Stimulated activated CD4-positive, alpha-beta T cell treated with anti-CD3 and anti-CD28 coated beads, TNF-alpha, amount 100 ng/mL, for 48 hours (primary cell): ENCODE measurements around the gene VPS26B.
"Not testable (repeated sequence)": the region's sequence is repeated elsewhere in the genome, so short reads cannot be mapped to it uniquely, and the experiment has no call there.

ENCODE experiments used
- DNase-seq, 3 donors: peaks; one replicate each; pipeline ENCODE4 v3.0.0-alpha.2; 2020; ENCODE audit warnings: low read depth in 3 of 3

VPS26B gene

GRCh38 chr11:134258577-134258976 is 34.1 kb downstream of the VPS26B start:
- no peak for DNase-seq

GRCh38 chr11:134260503-134260902 is 36.0 kb downstream of the VPS26B start:
- DNase-seq: no peak

- no peak for DNase-seq
These were observed 36.5 kb downstream of the VPS26B start for GRCh38 chr11:134260983-134261382.

GRCh38 chr11:134261626-134262488 is 37.4 kb downstream of the VPS26B start:
- DNase-seq: no peak

GRCh38 chr11:134264966-134265764 is 40.7 kb downstream of the VPS26B start:
- no peak for DNase-seq

GRCh38 chr11:134266440-134266839 is 42.0 kb downstream of the VPS26B start:
- DNase-seq: no peak

- no peak for DNase-seq
These were observed 42.4 kb downstream of the VPS26B start for GRCh38 chr11:134266841-134267251.

GRCh38 chr11:134267461-134267860 is 43.0 kb downstream of the VPS26B start:
- DNase-seq: no peak

- DNase-seq: no peak
These were observed 43.5 kb downstream of the VPS26B start for GRCh38 chr11:134267966-134268365.

GRCh38 chr11:134270250-134270714 is 45.8 kb downstream of the VPS26B start:
- no peak for DNase-seq

- no peak for DNase-seq
These were observed 47.5 kb downstream of the VPS26B start for GRCh38 chr11:134271978-134272377.

- no peak for DNase-seq
These were observed 48.2 kb downstream of the VPS26B start for GRCh38 chr11:134272381-134273316.

GRCh38 chr11:134273317-134273712 is 48.8 kb downstream of the VPS26B start:
- DNase-seq: no peak

GRCh38 chr11:134275188-134275533 is 50.7 kb downstream of the VPS26B start:
- no peak for DNase-seq

GRCh38 chr11:134275534-134276395 is 51.3 kb downstream of the VPS26B start, which contains the start of gene GLB1L3:
GLB1L3 (plus strand) TSS chr11:134276379; CDS start chr11:134276741, 362 bp downstream.
- DNase-seq: peak; percentile 58 to 73 (median 65)

GRCh38 chr11:134276396-134277182 is 52.1 kb downstream of the VPS26B start:
- no peak for DNase-seq

- DNase-seq: no peak
These were observed 52.9 kb downstream of the VPS26B start for GRCh38 chr11:134277183-134278001.

- no peak for DNase-seq
These were observed 53.9 kb downstream of the VPS26B start for GRCh38 chr11:134278356-134278755.

GRCh38 chr11:134281635-134282034 is 57.2 kb downstream of the VPS26B start:
- DNase-seq: not testable (repeated sequence)
